Stimulated activated CD8-positive, alpha-beta memory T cell treated with anti-CD3 and anti-CD28 coated beads, Interleukin-7, amount 100 ng/mL, for 48 hours (primary cell): Measurements from ENCODE around the gene SHISAL2A.
"Not testable (repeated sequence)": the region's sequence is repeated elsewhere in the genome, so short reads cannot be mapped to it uniquely, and the experiment has no call there.

ENCODE experiments used
- DNase-seq, 2 donors: peaks; one replicate each; pipeline ENCODE4 v3.0.0-alpha.2; 2020; ENCODE audit warnings: low read depth in 1 of 2; ENCODE audit errors: extremely low read depth in 1 of 2

Gene SHISAL2A

DNA sequence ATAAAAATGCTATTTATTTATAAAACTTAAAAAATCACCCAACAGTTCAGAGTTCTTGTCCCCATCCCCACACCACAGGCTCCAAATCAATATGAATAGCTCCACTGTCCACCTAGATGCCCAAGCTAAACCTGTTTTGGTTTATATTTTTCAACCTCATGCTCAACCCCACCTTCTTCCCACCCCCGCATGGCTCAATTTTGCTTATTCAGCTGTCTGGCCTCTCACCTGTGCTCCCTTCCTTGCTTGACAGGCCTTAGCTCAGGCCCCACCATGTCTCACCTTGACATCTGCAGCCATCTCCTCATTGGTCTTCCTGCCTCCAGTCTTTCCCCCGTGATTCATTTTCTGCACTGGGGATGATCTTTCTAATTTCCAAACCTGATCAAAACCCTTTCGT is 47.4 kb downstream of the SHISAL2A start:
- no peak for DNase-seq

DNA sequence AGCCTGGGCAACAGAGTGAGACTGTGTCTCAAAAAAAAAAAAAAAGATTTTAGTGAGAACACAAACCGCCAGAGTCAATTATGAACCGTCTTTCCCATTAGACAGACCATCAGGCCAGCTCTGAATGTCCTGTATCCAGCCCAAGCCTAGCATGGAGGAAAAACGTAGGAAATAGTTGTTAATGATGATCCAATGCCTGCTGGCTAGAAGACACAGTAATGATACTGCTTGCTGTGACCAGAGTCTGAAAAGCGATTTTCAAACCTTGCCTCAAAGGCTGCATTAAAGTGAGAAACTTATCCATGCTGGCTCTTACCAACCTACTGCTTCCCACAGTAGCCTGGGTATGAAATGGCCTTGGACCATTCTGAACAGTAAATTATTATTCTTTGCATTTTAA is 48.2 kb downstream of the SHISAL2A start:
- no peak for DNase-seq

DNA sequence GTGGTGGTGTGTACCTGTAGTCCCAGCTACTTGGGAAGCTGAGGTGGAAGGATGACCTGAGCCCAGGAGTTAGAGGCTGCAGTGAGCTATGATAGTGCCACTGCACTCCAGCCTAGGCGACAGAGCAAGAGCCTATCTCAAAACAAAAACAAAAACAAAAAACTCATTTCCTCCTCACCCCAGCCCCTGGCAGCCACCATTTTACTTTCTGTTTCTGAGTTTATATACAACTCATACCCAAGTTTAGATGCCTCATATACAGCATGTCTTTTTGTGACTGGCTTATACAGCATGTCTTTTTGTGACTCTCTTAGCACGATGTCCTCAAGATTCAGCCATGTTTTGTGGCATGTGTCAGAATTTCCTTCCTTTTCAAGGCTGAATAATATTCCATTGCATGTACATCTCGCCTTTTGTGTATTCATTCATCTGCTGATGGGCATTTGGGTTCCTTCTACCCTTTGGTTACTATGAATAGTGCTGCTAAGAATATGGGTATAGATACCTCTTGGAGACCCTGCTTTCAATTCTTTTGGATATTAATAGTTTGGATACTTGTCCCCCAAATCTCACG is 50.5 kb downstream of the SHISAL2A start:
- DNase-seq: no peak

DNA sequence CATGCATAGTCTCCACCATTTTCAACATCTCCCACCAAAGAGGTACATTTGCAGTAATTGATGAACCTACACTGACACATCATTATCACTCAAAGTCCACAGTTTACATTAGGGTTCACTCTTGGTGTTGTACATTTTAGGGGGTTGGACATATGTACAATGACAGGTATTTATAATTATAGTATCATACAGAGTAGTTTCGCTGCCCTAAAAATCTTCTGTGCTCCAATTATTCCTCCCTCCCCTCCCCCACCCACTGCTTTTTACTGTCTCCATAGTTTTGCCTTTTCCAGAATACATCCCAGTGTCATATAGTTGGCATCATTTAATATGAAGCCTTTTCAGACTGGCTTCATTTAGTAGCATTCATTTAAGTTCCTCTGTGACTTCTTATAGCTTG is 51.6 kb downstream of the SHISAL2A start:
- no peak for DNase-seq

DNA sequence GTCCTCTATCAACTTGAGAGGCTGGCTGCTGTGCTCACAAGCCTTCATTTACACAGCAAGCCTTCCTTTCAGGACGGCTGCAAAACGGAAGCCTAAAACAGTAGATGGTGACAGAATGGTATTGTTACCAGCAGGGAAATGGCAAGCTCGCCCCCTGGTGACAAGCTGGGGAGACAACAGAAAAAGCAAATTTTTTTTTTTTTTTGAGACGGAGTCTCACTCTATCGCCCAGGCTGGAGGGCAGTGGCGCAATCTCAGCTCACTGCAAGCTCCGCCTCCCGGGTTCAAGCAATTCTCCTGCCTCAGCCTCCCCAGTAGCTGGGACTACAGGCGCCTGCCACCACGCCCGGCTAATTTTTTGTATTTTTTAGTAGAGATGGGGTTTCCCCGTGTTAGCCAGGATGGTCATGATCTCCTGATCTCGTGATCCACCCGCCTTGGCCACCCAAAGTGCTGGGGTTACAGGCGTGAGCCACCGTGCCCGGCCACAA is 53.3 kb downstream of the SHISAL2A start:
- DNase-seq: peak in 1 of 2 donors; percentile 60

DNA sequence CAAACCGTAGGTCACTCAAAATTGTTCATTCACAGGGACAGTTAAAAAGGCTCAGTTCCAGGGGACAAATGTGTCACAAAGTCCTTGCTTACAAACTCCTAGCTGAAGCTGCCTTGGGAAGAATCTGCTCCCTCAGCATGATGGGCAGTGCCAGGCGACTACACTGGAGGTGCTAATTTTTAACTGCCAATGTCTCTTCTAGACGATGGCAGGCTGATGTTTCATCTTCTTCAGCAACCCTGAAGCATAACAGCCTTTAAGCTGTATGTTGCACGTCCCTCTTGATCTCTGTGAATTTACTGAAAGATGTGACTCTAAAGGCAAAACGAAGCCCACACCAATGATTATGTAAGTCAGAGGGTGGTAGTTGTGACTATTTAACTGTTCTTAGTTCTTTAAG is 53.9 kb downstream of the SHISAL2A start:
- no peak for DNase-seq

DNA sequence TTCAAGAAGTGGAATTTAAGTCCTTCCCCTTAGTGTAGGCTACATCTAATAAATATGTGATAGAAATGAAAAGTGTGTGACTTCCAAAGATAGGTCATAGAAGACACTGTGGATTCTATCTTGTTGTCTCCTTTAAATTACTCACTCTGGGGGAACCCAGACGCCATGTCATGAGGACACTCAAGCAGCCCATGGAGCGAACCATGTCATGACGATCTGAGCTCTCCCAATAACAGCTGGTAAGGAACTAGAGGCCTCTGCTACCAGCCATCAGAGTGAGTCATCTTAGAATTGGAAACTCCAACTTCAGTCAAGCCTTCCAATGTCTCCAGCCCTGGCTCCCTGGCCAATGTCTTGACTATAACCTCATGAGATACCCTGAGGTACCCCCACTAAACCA is 58.9 kb downstream of the SHISAL2A start:
- no peak for DNase-seq

DNA sequence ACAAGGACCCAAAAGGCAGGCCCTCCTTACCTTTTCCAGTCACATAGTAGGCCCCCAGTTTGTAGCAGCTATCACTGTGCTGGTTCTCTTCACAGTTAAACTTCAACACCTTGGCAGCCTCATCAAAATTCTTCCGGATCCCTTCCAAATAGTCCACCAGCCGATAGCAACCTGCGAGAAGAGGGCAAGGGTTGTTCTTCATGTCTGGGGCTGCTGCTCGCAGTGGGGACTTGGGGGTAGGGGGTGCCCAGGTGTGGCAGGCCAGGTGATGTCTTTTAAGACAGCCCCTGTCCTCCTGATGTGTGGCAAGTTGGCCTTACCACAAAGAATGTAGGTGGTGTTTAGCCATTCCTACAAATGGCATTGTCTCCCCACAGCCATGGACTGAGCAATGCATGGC is 59.7 kb downstream of the SHISAL2A start:
- no peak for DNase-seq

DNA sequence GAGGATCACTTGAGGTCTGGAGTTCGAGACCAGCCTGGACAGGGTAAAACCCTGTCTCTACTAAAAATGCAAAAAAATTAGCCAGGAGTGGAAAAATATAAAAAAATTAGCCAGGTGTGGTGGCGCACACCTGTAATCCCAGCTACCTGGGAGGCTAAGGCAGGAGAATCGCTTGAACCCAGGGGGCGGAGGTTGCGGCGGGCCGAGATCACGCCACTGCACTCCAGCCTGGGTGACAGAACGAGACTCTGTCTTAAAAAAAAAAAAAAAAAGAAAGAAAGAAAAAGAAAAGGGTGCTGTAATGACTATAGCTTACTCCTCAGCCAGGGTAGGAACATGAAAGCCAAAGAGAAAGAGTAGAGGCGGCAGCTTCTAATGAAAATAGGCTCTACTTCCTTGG is 60.4 kb downstream of the SHISAL2A start:
- DNase-seq: not testable (repeated sequence)

DNA sequence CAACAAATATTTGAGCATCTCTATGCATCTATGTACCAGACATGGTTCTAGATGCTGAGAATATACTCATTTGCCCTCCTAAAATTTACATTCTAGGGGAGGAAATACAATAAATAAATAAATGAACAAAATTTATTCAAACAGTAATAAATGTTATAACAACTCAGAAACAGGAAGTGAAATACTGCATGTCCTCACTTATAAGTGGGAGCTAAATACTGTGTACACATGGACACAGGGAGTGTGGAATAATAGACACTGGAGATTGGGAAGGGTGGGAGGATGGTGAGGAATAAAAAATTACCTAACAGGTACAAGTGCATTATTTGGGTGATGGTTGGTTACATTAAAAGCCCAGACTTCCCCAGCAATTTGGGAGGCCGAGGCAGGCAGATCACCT is 60.9 kb downstream of the SHISAL2A start:
- no peak for DNase-seq

DNA sequence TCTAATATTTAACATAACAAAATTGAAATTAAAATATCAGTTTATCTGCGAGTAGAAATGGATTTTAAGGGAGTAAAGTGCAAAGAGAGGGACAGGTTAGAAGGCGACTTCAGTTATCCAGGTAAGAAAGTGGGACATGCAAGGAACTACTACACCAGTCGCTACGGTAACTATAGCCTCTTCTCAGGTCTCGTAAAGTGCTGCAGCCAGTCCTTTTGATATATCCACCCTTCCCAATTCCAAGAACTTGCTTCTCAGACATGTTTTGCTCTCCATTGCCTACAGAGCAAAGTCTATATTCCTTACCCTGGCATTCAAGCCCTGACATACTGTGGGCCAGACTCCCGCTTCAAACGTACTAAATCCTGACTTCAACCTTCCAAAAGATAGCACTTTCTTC is 62.7 kb downstream of the SHISAL2A start:
- no peak for DNase-seq

DNA sequence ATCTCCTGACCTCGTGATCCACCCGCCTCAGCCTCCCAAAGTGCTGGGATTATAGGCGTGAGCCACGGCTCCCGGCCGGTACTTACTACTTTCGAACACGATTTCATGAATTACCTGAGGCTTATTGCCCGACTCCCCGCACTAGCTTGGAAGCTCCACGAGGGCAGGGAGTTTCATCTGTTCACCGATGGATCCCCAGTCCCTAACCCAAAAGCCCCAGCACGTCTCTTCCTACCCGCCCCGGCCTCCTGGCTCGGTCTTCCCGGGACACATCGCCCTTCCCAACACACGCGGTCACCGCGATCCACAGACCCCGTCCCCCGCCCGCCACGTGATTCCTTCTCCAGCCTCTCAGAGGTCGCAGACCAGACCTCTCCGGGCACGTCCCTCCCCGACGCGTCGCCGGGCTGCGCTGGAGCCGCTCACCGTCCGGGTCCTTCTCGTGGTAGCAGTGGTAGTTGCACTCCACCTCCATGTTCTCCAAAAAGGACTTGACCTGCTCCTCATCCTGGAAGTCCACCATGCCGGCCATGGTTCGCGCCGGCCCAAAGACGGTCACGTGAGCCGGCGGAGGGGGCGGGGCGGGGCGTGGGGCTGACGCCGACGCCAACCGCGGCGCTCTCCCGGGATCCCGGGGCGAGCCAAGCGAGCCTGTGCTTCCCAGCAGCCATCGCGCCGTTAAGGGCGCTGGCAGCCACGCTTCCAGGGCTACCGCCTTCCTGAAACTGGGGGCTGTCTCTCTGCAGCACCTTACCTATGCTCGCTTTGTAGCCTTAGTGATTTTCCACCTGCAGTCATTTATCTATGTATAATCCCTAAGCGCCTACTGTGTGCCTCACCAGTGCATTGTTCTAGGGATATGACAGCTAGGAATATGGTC is 65.1 kb downstream of the SHISAL2A start, which contains the start of gene COA7:
COA7 (minus strand) TSS at position 553 of the 880 bp plus-strand sequence; CDS start at position 532, 21 bp downstream.
- peak; percentile 51 to 53 for DNase-seq

DNA sequence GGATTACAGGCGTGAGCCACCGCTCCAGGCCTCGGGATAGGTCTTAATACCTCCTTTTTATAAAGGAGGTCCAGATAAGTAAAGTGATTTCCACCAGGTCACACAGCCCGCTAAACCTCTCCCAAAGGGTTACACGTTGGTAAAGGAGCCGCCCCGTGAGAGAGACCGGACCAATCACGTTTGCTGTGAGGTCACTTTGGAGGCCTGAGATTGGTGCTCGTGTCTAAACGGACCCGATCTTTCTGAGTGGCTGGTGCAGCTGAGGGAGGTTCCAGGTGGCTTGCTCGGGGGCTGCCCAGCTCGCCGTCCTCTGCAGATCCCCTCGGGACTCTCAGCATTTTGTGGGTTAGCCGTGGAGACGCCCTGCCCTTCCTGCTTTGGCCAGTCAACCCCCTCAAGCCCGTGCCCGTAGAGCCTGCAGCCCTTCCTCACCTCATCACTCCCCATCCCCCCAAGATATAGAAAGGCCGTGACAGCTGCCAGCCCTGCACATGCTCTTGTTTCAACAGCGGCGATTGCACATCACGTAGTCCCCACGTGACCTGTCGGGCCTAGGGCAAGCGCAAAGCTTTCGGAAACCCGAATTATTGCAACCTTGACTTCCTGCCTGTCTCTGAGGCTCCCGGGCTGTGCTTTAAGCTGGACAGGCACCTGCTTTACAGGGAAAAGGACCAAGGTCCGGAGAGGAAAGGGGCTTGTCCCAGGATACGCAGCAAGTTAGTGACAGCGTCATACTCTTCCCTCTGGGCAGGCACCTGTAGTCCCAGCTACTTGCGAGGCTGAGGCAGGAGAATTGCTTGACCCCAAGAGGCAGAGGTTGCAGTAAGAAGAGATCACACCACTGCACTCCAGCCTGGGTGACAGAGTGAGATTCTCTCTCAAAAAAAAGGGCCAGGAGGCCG is 70.2 kb downstream of the SHISAL2A start:
- peak; percentile 59 to 87 for DNase-seq

DNA sequence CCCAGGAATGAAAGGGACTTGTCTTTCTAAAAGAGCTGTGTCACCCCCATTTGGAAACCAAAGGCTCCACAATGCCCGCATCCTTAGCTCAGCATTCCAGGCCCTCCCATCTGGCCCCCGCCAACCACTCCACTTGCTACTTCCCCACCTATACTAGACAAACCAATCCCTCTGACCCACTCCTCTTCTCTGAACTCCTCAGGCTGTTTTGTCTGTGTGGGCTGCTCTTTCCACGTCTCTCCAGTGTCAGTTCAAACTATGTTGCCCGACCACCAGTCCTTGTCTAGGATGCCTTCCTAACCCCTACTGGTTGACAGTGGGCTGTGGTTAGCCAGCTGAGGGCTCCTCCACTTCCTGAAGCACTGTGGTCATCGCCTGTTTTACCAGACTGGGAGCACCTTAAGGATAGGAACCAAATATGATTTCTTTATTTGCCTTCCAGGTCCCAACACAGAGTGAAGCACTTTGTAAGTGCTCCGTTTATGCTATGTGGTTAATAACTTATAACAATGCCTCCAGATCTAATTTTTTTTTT is 73.2 kb downstream of the SHISAL2A start:
- no peak for DNase-seq
